ENCODE measurements around the gene MPDZ. TPM values are rescaled to one million over a fixed set of nuclear protein-coding genes. Genes with fewer than 3 reads are reported as not detected.

MPDZ gene
- total RNA-seq, 1 experiment from 2014 or later, result not detected

- Histone ChIP-seq H3K27ac (ENCODE audit: low read length) (no peak overlapping the region), H3K4me2 (ENCODE audit: low read depth, low read length, poor library complexity, severe bottlenecking) (no peak overlapping the region), H3K4me1 (ENCODE audit: low read length) (no peaks in the 10 kb centered on the region), H3K9me2 (replicated peaks; ENCODE audit: insufficient read depth, low read length) (no peaks in the 10 kb centered on the region), H3K27me3 (ENCODE audit: low read length) (no peaks in the 10 kb centered on the region), H4K20me1 (ENCODE audit: insufficient read depth, low read depth, low read length) (no peaks in the 10 kb centered on the region), H3K9me3 (ENCODE audit: low read length) (no peaks in the 10 kb centered on the region), H3K36me3 (ENCODE audit: insufficient read depth, low read length) (no peaks in the 10 kb centered on the region), H2AFZ (ENCODE audit: low read length) (no peak overlapping the region), H3K4me3 (ENCODE audit: low read length) (no peak overlapping the region), H3K79me2 (ENCODE audit: low read length) (no peaks in the 10 kb centered on the region), H3K9ac (ENCODE audit: low read length) (no peak overlapping the region)
- DNase-seq, result no peak
Observed at GRCh38 chr9:13220837-13221236, 58.7 kb downstream of the MPDZ start.

- Histone ChIP-seq H3K27me3 (ENCODE audit: low read length) (no peaks in the 10 kb centered on the region), H3K9ac (ENCODE audit: low read length) (no peak overlapping the region), H3K79me2 (ENCODE audit: low read length) (no peaks in the 10 kb centered on the region), H2AFZ (ENCODE audit: low read length) (no peak overlapping the region), H3K27ac (ENCODE audit: low read length) (no peak overlapping the region), H3K36me3 (ENCODE audit: insufficient read depth, low read length) (no peaks in the 10 kb centered on the region), H3K9me2 (replicated peaks; ENCODE audit: insufficient read depth, low read length) (no peaks in the 10 kb centered on the region), H3K4me1 (ENCODE audit: low read length) (no peaks in the 10 kb centered on the region), H4K20me1 (ENCODE audit: insufficient read depth, low read depth, low read length) (no peaks in the 10 kb centered on the region), H3K4me3 (ENCODE audit: low read length) (no peak overlapping the region), H3K4me2 (ENCODE audit: low read depth, low read length, poor library complexity, severe bottlenecking) (no peak overlapping the region), H3K9me3 (ENCODE audit: low read length) (no peaks in the 10 kb centered on the region)
- no peak for DNase-seq
Observed at GRCh38 chr9:13215791-13216554, 63.5 kb downstream of the MPDZ start.

- DNase-seq, result no peak
- Histone ChIP-seq H3K4me2 (ENCODE audit: low read depth, low read length, poor library complexity, severe bottlenecking) (no peak overlapping the region), H3K27me3 (ENCODE audit: low read length) (no peaks in the 10 kb centered on the region), H3K4me1 (ENCODE audit: low read length) (no peaks in the 10 kb centered on the region), H3K79me2 (ENCODE audit: low read length) (no peaks in the 10 kb centered on the region), H3K36me3 (ENCODE audit: insufficient read depth, low read length) (no peaks in the 10 kb centered on the region), H4K20me1 (ENCODE audit: insufficient read depth, low read depth, low read length) (no peaks in the 10 kb centered on the region), H3K4me3 (ENCODE audit: low read length) (no peak overlapping the region), H3K9ac (ENCODE audit: low read length) (no peak overlapping the region), H3K27ac (ENCODE audit: low read length) (no peak overlapping the region), H2AFZ (ENCODE audit: low read length) (no peak overlapping the region), H3K9me2 (replicated peaks; ENCODE audit: insufficient read depth, low read length) (no peaks in the 10 kb centered on the region), H3K9me3 (ENCODE audit: low read length) (no peaks in the 10 kb centered on the region)
Observed at GRCh38 chr9:13213998-13214397, 65.5 kb downstream of the MPDZ start.

- Histone ChIP-seq H3K4me1 (ENCODE audit: low read length) (no peaks in the 10 kb centered on the region), H3K9ac (ENCODE audit: low read length) (no peak overlapping the region), H4K20me1 (ENCODE audit: insufficient read depth, low read depth, low read length) (no peaks in the 10 kb centered on the region), H3K27me3 (ENCODE audit: low read length) (no peaks in the 10 kb centered on the region), H3K4me3 (ENCODE audit: low read length) (no peak overlapping the region), H3K79me2 (ENCODE audit: low read length) (no peaks in the 10 kb centered on the region), H2AFZ (ENCODE audit: low read length) (no peak overlapping the region), H3K27ac (ENCODE audit: low read length) (no peak overlapping the region), H3K36me3 (ENCODE audit: insufficient read depth, low read length) (no peaks in the 10 kb centered on the region), H3K9me2 (replicated peaks; ENCODE audit: insufficient read depth, low read length) (no peaks in the 10 kb centered on the region), H3K9me3 (ENCODE audit: low read length) (no peaks in the 10 kb centered on the region), H3K4me2 (ENCODE audit: low read depth, low read length, poor library complexity, severe bottlenecking) (no peak overlapping the region)
- peak; percentile 44 for DNase-seq
Observed at GRCh38 chr9:13213337-13213736, 66.2 kb downstream of the MPDZ start.

- Histone ChIP-seq H3K79me2 (ENCODE audit: low read length) (no peaks in the 10 kb centered on the region), H3K4me1 (ENCODE audit: low read length) (no peaks in the 10 kb centered on the region), H3K9me3 (ENCODE audit: low read length) (no peaks in the 10 kb centered on the region), H3K9me2 (replicated peaks; ENCODE audit: insufficient read depth, low read length) (no peaks in the 10 kb centered on the region), H3K36me3 (ENCODE audit: insufficient read depth, low read length) (no peaks in the 10 kb centered on the region), H3K9ac (ENCODE audit: low read length) (no peak overlapping the region), H3K4me3 (ENCODE audit: low read length) (no peak overlapping the region), H4K20me1 (ENCODE audit: insufficient read depth, low read depth, low read length) (no peaks in the 10 kb centered on the region), H3K4me2 (ENCODE audit: low read depth, low read length, poor library complexity, severe bottlenecking) (no peak overlapping the region), H3K27me3 (ENCODE audit: low read length) (no peaks in the 10 kb centered on the region), H3K27ac (ENCODE audit: low read length) (no peak overlapping the region), H2AFZ (ENCODE audit: low read length) (no peak overlapping the region)
- no peak for DNase-seq
Observed at GRCh38 chr9:13210306-13210705, 69.2 kb downstream of the MPDZ start.

- H3K27me3 ChIP-seq (ENCODE audit: low read length), result no peaks in the 10 kb centered on the region
- H3K36me3 ChIP-seq (ENCODE audit: insufficient read depth, low read length), result no peaks in the 10 kb centered on the region
- no peak overlapping the region for H3K4me3 ChIP-seq (ENCODE audit: low read length)
- no peak overlapping the region for H3K27ac ChIP-seq (ENCODE audit: low read length)
- no peaks in the 10 kb centered on the region for H4K20me1 ChIP-seq (ENCODE audit: insufficient read depth, low read depth, low read length)
- no peak overlapping the region for H2AFZ ChIP-seq (ENCODE audit: low read length)
- H3K9me3 ChIP-seq (ENCODE audit: low read length), result no peaks in the 10 kb centered on the region
- no peaks in the 10 kb centered on the region for H3K9me2 ChIP-seq (replicated peaks; ENCODE audit: insufficient read depth, low read length)
- DNase-seq, result no peak
- no peaks in the 10 kb centered on the region for H3K4me1 ChIP-seq (ENCODE audit: low read length)
- H3K4me2 ChIP-seq (ENCODE audit: low read depth, low read length, poor library complexity, severe bottlenecking), result no peak overlapping the region
- no peak overlapping the region for H3K9ac ChIP-seq (ENCODE audit: low read length)
- no peaks in the 10 kb centered on the region for H3K79me2 ChIP-seq (ENCODE audit: low read length)
Observed at GRCh38 chr9:13209498-13209897, 70.0 kb downstream of the MPDZ start.

GRCh38 chr9:13205824-13206223 is 73.7 kb downstream of the MPDZ start:
- Histone ChIP-seq H3K4me3 (ENCODE audit: low read length) (no peak overlapping the region), H3K27ac (ENCODE audit: low read length) (no peak overlapping the region), H3K9me2 (replicated peaks; ENCODE audit: insufficient read depth, low read length) (no peaks in the 10 kb centered on the region), H3K36me3 (ENCODE audit: insufficient read depth, low read length) (no peaks in the 10 kb centered on the region), H3K4me2 (ENCODE audit: low read depth, low read length, poor library complexity, severe bottlenecking) (no peak overlapping the region), H3K4me1 (ENCODE audit: low read length) (no peaks in the 10 kb centered on the region), H2AFZ (ENCODE audit: low read length) (no peak overlapping the region), H3K9me3 (ENCODE audit: low read length) (no peaks in the 10 kb centered on the region), H3K27me3 (ENCODE audit: low read length) (no peaks in the 10 kb centered on the region), H3K79me2 (ENCODE audit: low read length) (no peaks in the 10 kb centered on the region), H4K20me1 (ENCODE audit: insufficient read depth, low read depth, low read length) (no peaks in the 10 kb centered on the region), H3K9ac (ENCODE audit: low read length) (no peak overlapping the region)
- no peak for DNase-seq

- Histone ChIP-seq H3K4me1 (ENCODE audit: low read length) (no peaks in the 10 kb centered on the region), H3K9me2 (replicated peaks; ENCODE audit: insufficient read depth, low read length) (no peaks in the 10 kb centered on the region), H3K79me2 (ENCODE audit: low read length) (no peaks in the 10 kb centered on the region), H3K27ac (ENCODE audit: low read length) (no peak overlapping the region), H3K9ac (ENCODE audit: low read length) (no peak overlapping the region), H3K4me3 (ENCODE audit: low read length) (no peak overlapping the region), H3K36me3 (ENCODE audit: insufficient read depth, low read length) (no peaks in the 10 kb centered on the region), H4K20me1 (ENCODE audit: insufficient read depth, low read depth, low read length) (no peaks in the 10 kb centered on the region), H2AFZ (ENCODE audit: low read length) (no peak overlapping the region), H3K9me3 (ENCODE audit: low read length) (no peaks in the 10 kb centered on the region), H3K4me2 (ENCODE audit: low read depth, low read length, poor library complexity, severe bottlenecking) (no peak overlapping the region), H3K27me3 (ENCODE audit: low read length) (no peaks in the 10 kb centered on the region)
- no peak for DNase-seq
Observed at GRCh38 chr9:13190040-13190439, 89.5 kb downstream of the MPDZ start.

Data from Karpas-422 (cell line).